ENCODE data around the gene XAGE5.

The XAGE5 gene

DNA sequence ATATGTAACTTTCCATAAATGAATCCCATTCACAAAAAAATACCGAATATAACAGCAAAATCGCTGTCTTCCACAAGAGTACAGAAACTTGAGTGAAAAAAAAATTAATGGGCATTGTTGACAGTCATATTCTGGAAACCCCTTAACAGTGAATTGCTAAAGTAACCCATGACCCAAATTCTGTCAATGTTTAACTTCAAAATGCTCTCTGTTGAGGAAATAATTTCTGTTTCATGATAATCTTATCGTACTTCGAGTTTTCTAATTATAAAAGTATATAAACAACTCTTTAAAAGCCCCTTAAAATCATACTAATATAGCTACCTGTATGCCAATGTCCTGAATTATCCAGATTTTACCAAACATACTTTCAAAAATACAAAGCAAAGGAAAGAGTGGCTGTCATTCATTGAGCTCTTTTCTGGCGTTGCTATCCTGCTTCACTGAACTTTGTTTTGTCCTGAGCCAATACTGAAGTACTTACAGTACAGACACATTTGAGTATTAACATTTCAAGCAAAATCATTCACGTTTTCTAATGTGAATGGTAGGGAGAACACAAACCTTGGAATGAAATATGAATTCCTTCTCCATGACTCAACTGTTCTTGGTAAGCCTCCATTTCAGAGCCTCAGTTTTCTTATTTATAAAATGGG is 54.4 kb downstream of the XAGE5 start:
- no peaks in the 10 kb centered on the region for H3K9me3 ChIP-seq (ENCODE audit: control insufficient read depth, insufficient read depth, low read length)

More for the DNA sequence above, 54.4 kb downstream of the XAGE5 start:
- no peak overlapping the region for H3K4me2 ChIP-seq (ENCODE audit: low read length)
- H3F3A ChIP-seq (ENCODE audit: control insufficient read depth, insufficient read depth): no peaks in the 10 kb centered on the region
- H3K36me3 ChIP-seq (ENCODE audit: control insufficient read depth, low read length): no peaks in the 10 kb centered on the region
- no peaks in the 10 kb centered on the region for H3K9me2 ChIP-seq (replicated peaks; ENCODE audit: control insufficient read depth, low read length)
- H4K20me1 ChIP-seq (ENCODE audit: control insufficient read depth, insufficient read depth, low read depth, low read length): no peaks in the 10 kb centered on the region
- no peak for TF ChIP-seq EZH2phosphoT487 (IDR thresholded peaks at IDR 0.05; ENCODE audit: borderline replicate concordance, low read length)
- TF ChIP-seq, protein P1, sequence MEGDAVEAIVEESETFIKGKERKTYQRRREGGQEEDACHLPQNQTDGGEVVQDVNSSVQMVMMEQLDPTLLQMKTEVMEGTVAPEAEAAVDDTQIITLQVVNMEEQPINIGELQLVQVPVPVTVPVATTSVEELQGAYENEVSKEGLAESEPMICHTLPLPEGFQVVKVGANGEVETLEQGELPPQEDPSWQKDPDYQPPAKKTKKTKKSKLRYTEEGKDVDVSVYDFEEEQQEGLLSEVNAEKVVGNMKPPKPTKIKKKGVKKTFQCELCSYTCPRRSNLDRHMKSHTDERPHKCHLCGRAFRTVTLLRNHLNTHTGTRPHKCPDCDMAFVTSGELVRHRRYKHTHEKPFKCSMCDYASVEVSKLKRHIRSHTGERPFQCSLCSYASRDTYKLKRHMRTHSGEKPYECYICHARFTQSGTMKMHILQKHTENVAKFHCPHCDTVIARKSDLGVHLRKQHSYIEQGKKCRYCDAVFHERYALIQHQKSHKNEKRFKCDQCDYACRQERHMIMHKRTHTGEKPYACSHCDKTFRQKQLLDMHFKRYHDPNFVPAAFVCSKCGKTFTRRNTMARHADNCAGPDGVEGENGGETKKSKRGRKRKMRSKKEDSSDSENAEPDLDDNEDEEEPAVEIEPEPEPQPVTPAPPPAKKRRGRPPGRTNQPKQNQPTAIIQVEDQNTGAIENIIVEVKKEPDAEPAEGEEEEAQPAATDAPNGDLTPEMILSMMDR (IDR thresholded peaks at IDR 0.05; ENCODE audit: low read depth, low read length, poor library complexity, severe bottlenecking): no peak
- H3K4me1 ChIP-seq (ENCODE audit: control insufficient read depth, low read length): no peaks in the 10 kb centered on the region
- H3K27me3 ChIP-seq (ENCODE audit: control insufficient read depth, low read length): peaks cover 6% of the 10 kb centered on the region
- H3K79me2 ChIP-seq (ENCODE audit: control insufficient read depth, low read length): no peaks in the 10 kb centered on the region
- no peak overlapping the region for H3K4me3 ChIP-seq (ENCODE audit: low read length)
- no peak overlapping the region for H3K27ac ChIP-seq (ENCODE audit: low read depth, low read length)
